Choroid plexus epithelial cell (primary cell): ENCODE measurements around the gene STXBP5.

Experiments
- DNase-seq: peaks from one replicate; pipeline ENCODE4 v3.0.0-alpha.2; 2010; ENCODE audit warnings: low read depth
- H3K4me3 ChIP-seq: 2 replicates; pipeline ENCODE4 v1.5.1; 2011; ENCODE audit warnings: low read depth, mild to moderate bottlenecking, control low read depth, low read length, moderate library complexity
- TF ChIP-seq, protein P1 (sequence below): conservative IDR thresholded peaks from 2 replicates; pipeline ENCODE4 v1.5.1; 2011; ENCODE audit warnings: low read depth, mild to moderate bottlenecking, control low read depth, inconsistent platforms, low read length, moderate library complexity

STXBP5 gene

DNA sequence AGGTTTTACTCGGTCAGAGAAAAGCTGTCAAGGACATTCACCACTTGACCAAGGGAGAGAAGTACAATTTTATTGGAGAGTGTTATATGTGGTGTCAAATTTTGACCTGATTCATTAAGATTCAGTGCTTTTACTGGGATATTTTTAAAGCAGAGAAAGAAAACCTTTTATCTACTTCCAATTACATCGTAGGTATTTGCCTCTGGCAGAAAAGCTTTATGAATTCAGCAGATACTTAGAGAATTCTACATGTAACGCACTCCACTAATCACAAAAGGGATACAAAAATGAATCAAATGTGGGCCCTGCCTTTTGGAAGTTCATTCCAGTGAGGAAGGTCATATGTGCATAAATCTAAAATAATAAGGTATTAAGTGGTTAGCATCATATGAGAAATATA lies 133.7 kb downstream of the STXBP5 start:
- DNase-seq = no peak
- H3K4me3 ChIP-seq = no peak overlapping the region
- TF ChIP-seq, protein P1, sequence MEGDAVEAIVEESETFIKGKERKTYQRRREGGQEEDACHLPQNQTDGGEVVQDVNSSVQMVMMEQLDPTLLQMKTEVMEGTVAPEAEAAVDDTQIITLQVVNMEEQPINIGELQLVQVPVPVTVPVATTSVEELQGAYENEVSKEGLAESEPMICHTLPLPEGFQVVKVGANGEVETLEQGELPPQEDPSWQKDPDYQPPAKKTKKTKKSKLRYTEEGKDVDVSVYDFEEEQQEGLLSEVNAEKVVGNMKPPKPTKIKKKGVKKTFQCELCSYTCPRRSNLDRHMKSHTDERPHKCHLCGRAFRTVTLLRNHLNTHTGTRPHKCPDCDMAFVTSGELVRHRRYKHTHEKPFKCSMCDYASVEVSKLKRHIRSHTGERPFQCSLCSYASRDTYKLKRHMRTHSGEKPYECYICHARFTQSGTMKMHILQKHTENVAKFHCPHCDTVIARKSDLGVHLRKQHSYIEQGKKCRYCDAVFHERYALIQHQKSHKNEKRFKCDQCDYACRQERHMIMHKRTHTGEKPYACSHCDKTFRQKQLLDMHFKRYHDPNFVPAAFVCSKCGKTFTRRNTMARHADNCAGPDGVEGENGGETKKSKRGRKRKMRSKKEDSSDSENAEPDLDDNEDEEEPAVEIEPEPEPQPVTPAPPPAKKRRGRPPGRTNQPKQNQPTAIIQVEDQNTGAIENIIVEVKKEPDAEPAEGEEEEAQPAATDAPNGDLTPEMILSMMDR = no peak

DNA sequence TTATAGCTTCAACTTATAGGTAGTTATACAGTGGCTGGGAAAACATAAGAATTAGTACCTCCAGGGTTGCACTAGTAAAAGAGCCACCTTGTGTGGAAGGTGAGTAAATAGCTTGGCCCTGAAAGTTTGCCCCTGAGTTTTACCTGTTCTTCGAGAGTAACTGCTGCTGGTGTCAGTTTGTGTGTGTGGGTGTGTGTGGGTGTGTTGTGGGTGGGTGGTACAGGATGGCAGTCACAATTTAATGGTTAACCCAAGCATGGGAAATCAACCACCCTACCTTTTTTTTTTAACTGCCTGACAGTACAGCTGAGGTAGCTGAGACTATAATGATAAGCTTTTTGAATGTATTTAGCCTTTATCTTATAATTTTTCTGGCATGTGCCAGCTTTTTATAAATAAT lies 137.3 kb downstream of the STXBP5 start:
- no peak overlapping the region for H3K4me3 ChIP-seq
- TF ChIP-seq, protein P1 = no peak
- DNase-seq = no peak

DNA sequence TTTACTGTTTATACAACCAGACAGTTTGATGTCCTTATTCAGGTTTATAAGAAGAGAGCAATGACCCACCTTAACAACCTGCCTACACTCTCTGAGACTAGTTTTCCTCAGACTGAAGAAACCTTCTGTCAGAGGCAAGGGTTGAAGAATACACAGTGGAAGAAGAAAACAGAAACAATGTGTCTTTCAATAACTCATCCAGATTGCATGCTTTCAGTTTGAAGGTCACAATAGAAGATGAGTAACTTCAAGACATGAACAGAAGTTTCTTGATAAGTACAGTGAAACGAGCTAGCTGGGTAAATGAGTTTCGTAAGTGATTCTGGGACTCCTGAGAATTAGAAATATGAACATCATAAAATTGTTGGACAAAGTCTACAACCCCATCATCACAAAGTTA lies 141.7 kb downstream of the STXBP5 start:
- DNase-seq = no peak
- H3K4me3 ChIP-seq = no peak overlapping the region
- TF ChIP-seq, protein P1 = no peak

DNA sequence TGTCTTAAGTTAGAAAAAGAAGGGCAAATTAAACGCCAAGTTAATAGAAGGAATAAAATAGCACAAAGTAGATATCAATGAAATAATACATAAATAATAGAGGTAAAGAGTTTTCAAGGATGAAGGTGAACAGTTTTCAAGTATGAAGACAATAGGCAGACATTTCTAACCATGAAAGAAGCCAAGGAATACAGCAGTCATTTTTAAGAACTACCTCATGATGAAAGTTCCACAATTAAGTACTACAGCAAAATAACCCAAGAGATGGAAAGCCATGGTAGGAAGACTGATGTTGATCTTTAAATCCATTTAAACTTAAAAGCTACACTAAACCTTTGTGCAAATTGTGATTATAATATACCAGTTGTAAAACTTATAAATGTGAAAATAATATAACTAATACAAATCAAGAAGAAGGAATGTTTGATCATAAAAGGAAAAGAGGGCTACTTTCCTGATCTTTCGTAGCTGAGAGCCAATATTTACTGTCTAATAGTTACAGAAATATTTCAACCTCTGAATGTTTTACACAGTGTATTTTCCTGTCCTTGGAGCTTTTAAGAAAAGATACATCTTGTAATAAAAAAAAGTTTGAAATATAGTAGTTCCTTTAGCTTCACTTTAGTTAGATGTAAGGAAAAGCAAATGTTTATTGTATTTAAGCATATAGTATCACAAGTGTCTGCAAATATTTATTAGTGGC lies 143.1 kb downstream of the STXBP5 start:
- no peak for DNase-seq
- TF ChIP-seq, protein P1 = no peak
- no peak overlapping the region for H3K4me3 ChIP-seq

DNA sequence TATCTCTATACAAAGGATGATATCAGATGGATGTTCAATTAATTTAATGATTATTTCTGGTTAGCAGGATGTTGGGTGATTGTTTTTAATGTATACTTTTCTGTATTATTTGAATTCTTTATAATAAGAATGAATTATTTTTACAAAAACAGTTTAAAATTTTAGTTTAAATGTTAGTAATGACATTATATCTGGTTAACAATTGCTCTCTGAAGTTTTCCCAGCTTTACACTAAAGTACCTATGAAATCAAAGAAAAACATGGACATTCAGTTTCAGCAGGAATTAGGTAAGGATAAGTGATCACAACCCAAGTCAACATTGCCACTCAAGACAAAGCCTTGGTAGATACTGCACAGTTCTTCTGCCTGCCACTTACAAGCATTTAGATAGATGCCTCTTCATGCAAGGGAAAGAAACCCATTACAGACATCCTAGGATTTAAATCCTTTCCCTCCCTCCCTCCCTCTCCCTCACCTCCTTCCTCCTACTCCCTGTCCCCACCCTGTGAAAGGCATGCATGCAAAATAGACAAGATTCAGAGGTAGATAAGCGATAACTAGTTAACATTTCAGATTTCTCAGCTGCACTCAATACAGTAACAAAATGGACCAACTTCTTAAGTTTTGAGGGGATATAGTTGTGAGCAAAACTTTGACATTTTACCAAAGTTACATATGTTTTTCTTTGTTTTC lies 143.8 kb downstream of the STXBP5 start:
- no peak for DNase-seq
- TF ChIP-seq, protein P1 = no peak
- no peak overlapping the region for H3K4me3 ChIP-seq

DNA sequence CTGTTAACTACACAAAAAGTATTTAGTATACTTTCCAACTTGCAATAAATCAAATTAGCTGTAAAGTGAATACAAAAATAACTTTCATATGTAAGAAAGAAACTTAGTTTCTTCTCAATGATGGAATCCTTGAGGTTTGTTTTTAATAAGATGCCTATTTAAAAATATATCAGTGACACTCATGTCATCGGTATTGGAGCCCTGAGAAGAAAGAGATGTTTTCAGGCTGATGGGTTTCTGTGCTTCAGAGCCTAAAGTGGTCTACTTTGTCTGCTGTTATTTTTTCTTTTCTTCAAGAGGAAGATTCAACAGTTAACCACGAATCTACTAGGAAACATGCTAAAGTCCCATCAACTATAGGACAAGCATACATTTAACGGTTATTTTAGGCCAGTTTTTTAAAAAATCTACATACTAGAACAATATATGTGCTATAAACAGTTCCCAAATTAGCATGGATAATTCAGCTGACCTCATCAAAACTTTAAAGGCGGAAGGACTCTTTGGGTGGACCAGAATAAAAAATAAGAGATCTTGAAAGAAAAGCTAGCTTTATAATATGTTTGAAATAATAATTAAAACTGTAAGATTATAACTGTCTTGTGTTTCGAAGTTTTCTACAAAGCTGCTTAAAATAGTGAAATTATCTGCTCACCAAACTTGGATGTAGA lies 157.2 kb downstream of the STXBP5 start:
- TF ChIP-seq, protein P1 = no peak
- DNase-seq = no peak
- no peak overlapping the region for H3K4me3 ChIP-seq

DNA sequence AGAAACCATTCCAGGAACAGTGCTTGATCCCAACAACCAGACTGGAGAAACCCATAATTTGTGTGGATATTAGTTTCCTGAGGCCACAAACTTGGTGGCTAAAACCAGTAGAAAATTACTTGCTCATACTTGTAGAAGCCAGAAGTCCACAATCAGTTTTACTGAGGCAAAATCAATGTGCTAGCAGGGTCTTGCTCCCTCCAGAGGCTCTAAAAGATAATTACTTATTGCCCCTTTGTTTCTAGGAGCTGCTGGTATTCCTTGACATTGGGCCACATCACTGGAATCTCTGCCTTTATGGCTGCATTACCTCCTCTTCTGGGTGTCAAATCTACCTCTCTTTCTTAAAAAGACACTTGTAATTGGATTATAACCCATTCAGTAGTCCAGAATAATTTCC lies 162.1 kb downstream of the STXBP5 start:
- H3K4me3 ChIP-seq = no peak overlapping the region
- peak; percentile 18 for DNase-seq
- TF ChIP-seq, protein P1 = peak; percentile 18
